HG03064 (cell line): ENCODE data around the gene SPOCK1.

Experiments
- ATAC-seq: cut with Tn5 transposase; IDR thresholded peaks from one replicate; pipeline ENCODE4 v1.9.1; 2021; ENCODE audit warnings: low read depth; ENCODE audit not compliant: unreplicated experiment

The SPOCK1 gene

GRCh38 chr5:137370096-137371071 lies 128.7 kb downstream of the SPOCK1 start:
- no peak for ATAC-seq

DNA sequence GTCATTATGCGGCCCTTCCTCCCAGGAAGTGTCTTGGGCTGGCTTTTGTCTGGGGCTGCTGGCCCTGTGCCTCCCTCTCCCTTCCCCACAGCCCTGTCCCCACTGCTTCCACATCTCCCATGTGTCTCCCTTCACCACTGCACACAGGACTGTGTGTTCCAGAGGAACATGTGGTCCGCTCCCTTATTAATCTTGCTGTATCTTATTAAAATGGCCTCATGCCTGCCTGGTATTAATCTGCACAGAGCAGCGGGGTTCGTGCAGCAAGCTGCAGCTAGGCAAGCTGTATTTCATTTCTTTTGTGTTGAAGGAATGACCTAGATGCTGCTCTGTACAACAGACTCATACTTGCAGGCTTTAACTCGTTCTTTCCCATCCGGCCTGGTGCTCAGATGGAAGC lies 130.5 kb downstream of the SPOCK1 start:
- ATAC-seq, result no peak

- no peak for ATAC-seq
Observed at GRCh38 chr5:137367951-137368350, 131.2 kb downstream of the SPOCK1 start.

DNA sequence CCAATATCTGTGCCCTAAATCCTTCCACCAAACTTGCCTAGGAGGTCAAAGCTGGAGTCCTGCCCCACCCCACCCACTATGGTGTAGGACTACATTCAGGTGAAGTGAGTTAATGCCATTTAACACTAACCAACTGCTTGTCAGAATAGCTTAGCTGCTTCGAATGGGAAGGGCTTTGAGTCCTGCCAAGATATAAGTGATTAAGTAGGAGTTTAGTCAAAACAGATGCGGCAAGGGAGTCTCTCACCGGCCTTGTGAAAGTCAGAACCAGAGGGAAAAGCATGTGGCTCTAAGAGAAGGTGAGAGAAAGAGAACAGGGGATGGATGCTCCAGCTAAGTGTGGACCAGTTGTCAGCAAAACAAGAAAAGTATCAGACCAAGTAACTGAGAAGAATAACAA lies 132.6 kb downstream of the SPOCK1 start:
- no peak for ATAC-seq

- no peak for ATAC-seq
Observed at GRCh38 chr5:137365126-137365865, 133.8 kb downstream of the SPOCK1 start.

GRCh38 chr5:137361280-137361679 lies 137.8 kb downstream of the SPOCK1 start:
- no peak for ATAC-seq

GRCh38 chr5:137360607-137361006 lies 138.5 kb downstream of the SPOCK1 start:
- no peak for ATAC-seq

DNA sequence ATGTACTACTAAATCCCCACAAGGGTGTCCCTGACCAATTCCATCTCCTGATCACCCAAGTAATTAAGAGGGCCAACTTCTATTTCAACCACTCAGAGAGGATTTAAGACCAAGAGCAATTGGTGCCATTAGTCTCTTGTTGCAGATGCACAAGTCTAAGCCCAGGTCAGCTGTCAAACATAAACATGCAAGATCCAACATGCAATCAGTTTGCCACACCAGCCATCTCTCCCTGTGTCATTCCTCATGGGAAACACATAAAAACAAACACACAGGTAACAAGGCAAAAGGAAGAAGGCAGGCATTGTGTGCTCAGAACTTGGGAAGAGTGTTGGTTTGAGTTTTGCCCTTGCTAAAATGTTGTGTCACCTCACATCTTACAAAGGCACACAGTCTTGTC lies 139.2 kb downstream of the SPOCK1 start:
- no peak for ATAC-seq

DNA sequence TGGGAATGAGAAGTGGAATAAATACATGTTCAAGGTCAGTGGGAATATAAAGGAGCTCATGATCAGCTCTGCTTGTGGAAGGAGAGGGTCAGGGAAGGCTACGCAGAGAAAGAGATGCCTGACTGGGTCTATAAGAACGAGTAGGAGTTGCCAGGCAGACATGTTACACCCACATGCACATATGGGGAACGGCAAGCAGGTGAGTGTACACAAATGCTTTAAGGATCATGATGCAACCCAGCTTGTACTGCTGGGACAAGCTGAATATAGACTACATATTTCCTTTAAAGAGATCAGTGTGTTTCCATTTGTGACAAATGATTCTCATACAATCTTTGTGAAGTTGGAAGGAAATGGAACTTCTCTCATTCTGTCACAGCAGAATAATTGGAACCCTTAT lies 141.7 kb downstream of the SPOCK1 start:
- ATAC-seq, result no peak

DNA sequence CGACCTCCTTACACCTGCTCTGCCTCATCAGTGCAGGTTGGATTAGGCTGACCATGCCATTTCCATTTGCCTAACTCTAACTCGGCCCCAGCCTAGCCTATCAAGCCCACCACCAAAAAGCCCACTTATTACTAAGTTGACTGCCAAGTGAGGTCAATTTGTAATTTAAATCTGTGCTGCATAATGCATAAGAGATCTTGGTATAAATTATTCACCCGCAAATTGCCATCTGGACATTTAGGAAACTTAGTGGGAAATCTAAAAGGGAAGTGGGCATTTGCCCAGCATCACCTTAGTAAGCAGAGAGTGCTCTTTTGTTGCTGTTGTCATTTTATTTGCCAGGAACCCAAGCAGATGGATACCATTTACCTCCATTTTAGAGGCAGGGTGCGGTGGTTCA lies 143.0 kb downstream of the SPOCK1 start:
- no peak for ATAC-seq

GRCh38 chr5:137355708-137356107 lies 143.4 kb downstream of the SPOCK1 start:
- no peak for ATAC-seq

GRCh38 chr5:137352095-137352494 lies 147.0 kb downstream of the SPOCK1 start:
- ATAC-seq, result no peak

DNA sequence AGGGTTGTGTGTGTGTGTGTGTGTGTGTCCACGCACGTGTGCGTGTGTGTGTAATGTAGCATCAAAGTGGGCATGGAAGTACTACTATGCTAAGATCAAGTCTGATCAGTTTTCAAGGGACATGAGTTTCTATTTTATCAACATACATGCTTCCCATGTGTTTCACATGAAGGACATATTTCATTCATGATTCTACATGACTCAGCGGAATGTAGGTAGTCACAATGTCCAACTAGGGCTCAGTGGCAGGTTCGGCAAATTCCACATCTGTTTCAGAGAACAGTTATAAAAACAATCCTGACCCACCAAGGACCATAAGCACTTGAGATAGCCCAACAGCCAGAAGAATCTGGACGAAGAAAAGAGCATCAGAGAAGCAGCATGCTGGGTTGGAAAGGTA lies 148.3 kb downstream of the SPOCK1 start:
- ATAC-seq, result no peak

DNA sequence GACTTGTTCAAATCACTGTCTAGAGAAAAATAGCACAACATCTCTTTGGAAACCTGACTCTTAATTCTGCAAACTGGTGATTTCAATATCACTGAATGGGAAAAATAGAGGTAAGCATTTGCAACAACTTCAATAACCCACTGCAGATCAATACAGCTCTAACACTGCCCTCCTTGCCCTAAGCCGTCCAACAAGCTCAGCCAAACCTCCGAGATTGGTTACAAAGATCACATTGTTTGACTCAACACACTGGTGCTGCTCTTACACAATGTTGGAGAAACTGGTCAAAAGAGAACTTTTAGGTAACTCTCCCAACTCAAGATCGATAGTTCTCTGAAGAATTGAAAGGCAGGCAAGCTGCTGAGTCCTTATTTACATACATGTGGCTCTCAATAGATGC lies 150.4 kb downstream of the SPOCK1 start:
- ATAC-seq, result no peak

DNA sequence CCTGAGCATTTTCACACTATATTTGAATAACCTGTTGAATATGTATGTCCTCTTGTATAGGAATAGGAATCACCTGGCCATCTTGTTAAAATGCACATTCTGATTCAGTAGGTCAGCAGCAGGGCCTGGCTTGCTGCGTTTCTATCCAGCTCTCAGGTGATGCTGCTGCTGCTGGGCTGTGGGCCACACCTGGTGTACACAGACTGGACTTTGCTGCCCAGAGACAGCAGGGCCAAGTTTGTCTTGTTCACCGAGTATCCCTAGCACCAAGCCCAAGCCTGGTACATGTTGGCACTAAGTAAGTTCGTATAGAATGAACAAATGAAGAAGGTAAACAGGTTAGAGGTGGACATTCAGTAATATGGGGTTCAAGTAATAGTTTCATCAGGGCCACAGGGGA lies 151.3 kb downstream of the SPOCK1 start:
- ATAC-seq, result no peak

DNA sequence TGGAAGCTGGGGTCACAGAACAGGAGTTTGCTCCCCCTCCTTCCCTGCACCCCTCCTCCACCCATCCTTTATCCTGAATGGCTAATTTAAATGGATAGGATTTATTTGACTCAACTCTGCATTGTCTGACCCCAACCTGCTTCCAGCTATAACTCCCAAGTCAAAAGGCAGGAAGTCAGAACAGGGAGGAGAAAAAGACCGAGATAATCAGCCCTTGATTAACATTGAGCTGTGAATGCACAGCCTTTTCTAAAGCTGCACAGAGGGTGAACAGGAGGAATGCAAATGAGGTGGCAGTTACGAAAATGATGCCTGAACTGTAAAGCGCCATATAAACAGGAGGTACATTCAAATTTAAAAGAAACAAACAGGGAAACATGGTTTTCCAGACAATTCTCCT lies 152.8 kb downstream of the SPOCK1 start:
- no peak for ATAC-seq

- ATAC-seq, result no peak
Observed at GRCh38 chr5:137345396-137345795, 153.7 kb downstream of the SPOCK1 start.

- ATAC-seq, result no peak
Observed at GRCh38 chr5:137344723-137345322, 154.3 kb downstream of the SPOCK1 start.

DNA sequence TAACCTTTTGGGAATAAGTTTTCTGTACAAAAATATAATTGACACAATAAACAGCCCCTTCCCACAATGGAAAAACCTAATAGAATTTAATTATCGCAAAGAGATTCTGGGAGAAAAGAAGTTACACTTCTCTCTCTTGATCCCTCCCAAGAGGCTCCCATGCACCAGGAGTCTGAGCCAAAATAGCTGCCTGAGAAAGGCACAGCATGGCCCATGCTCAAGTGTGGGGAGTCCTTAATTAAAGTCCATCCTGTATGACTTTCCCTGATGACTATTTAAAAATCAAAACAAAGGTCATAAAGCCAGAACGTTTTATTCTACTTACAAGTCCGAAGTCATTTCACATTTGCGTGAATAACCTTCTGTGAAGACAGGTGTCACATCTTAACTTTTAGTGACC lies 155.1 kb downstream of the SPOCK1 start:
- no peak for ATAC-seq

DNA sequence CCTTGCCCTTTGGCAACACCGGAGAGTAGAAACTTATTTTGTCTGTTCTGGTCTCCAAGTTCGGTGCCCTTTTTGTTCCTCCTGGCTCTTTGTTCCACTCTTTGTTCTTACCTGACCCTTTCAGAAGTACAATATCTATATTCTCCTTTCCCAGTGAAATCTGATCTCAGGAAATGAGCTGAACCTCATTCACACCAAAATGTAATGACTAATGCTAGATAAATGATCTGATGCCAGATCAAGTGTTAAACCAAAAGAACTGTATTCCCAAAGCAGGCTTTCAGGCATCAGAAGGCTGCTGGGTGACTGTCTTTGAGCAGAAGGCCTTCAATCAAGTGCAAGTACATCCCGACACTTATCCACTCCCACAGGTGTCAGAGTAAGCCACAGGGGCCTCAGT lies 156.4 kb downstream of the SPOCK1 start:
- ATAC-seq, result no peak

- ATAC-seq, result no peak
Observed at GRCh38 chr5:137341831-137342230, 157.3 kb downstream of the SPOCK1 start.
